ENCODE measurements around the gene ZNF584.
"Not testable (repeated sequence)": the region's sequence is repeated elsewhere in the genome, so short reads cannot be mapped to it uniquely, and the experiment has no call there.

Gene ZNF584

DNA sequence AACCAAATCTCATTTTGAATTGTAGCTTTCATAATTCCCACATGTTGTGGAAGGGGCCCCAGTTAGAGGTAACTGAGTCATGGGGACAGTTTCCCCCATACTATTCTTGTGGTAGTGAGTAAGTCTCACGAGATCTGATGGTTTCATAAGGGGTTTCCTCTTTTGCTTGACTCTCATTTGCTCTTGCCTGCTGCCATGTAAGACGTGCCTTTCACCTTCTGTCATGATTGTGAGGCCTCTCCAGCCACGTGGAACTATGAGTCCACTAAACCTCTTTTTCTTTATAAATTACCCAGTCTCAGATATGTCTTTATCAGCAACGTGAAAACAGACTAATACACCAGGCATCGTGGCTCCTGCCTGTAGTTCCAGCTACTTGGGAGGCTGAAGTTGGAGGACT lies 41.5 kb downstream of the ZNF584 start:
- not testable (repeated sequence) for H3K36me3 ChIP-seq (ENCODE audit: control insufficient read depth in 1 of 2, insufficient read depth in 2 of 2, low read length in 2 of 2); H2BK12ac ChIP-seq (ENCODE audit: low read length); H2BK120ac ChIP-seq (ENCODE audit: insufficient read depth, low read length, poor library complexity); H3K79me2 ChIP-seq (ENCODE audit: control insufficient read depth, insufficient read depth, low read length, poor library complexity); H2AK5ac ChIP-seq (ENCODE audit: low read length); DNase-seq; H4K12ac ChIP-seq (ENCODE audit: low read depth, low read length); H3K4me3 ChIP-seq (ENCODE audit: low read depth, low read length); H4K91ac ChIP-seq (ENCODE audit: low read depth, low read length); H3K9ac ChIP-seq (ENCODE audit: low read length); H3K27ac ChIP-seq (ENCODE audit: low read depth, low read length); H3K23ac ChIP-seq (ENCODE audit: low read length); H3K27me3 ChIP-seq (ENCODE audit: insufficient read depth, low read length); H3K4me1 ChIP-seq (ENCODE audit: control insufficient read depth in 1 of 2, insufficient read depth in 2 of 2, low read length in 2 of 2); H3K4ac ChIP-seq (ENCODE audit: low read depth, low read length); H3K18ac ChIP-seq (ENCODE audit: low read length); H2AFZ ChIP-seq (ENCODE audit: insufficient read depth, low read length, poor library complexity); H3K14ac ChIP-seq (ENCODE audit: low read length); H3K79me1 ChIP-seq (ENCODE audit: low read length); H2BK5ac ChIP-seq (ENCODE audit: low read depth, low read length, poor library complexity); H3K4me2 ChIP-seq (ENCODE audit: low read length); H3K9me3 ChIP-seq (ENCODE audit: insufficient read depth, low read depth, low read length); H4K8ac ChIP-seq (ENCODE audit: low read depth, low read length)
- no CpG with 5 or more reads among the region's 5 CpGs for WGBS (ENCODE audit: extremely low coverage, insufficient coverage, insufficient read length)

DNA sequence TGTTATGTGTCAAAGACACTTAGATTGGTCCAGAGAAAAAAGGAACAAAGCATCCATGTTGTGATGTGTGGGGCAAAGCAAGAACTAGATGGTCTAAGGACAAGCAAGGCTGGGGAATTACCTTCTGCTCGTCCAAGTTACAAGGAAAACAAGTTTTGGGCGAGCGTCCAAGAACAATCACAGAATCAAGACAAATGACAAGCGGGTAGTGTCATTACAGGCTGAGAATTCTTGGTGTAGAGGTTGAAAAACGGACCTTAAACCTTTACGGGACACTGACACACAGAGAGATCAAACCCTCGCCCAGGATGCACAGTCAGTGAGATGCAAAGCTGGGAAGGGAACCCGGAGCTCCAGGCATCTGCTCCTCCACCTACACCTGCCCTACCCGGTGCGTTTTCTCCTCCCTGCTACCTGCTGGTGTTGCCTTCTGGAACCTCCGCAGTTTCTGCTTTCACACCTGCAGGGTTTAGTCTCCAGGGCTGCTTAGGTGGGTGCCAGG lies 42.5 kb downstream of the ZNF584 start:
- Histone ChIP-seq H3K4me1 (ENCODE audit: control insufficient read depth in 1 of 2, insufficient read depth in 2 of 2, low read length in 2 of 2) (peaks cover 3% of the 10 kb centered on the region in 2 experiments), H2AK5ac (ENCODE audit: low read length) (no peak overlapping the region), H4K91ac (ENCODE audit: low read depth, low read length) (no peak overlapping the region), H3K23ac (ENCODE audit: low read length) (peak overlapping the region; percentile 61), H3K79me2 (ENCODE audit: control insufficient read depth, insufficient read depth, low read length, poor library complexity) (peaks cover 2% of the 10 kb centered on the region), H3K36me3 (ENCODE audit: control insufficient read depth in 1 of 2, insufficient read depth in 2 of 2, low read length in 2 of 2) (peaks cover 5 to 10% of the 10 kb centered on the region in 2 experiments), H3K4me2 (ENCODE audit: low read length) (peak overlapping the region; percentile 97), H3K4me3 (ENCODE audit: low read depth, low read length) (peak overlapping the region; percentile 63), H3K14ac (ENCODE audit: low read length) (no peak overlapping the region), H2AFZ (ENCODE audit: insufficient read depth, low read length, poor library complexity) (peak overlapping the region; percentile 58), H2BK12ac (ENCODE audit: low read length) (no peak overlapping the region), H3K4ac (ENCODE audit: low read depth, low read length) (no peak overlapping the region), H4K8ac (ENCODE audit: low read depth, low read length) (peak overlapping the region; percentile 8), H3K27ac (ENCODE audit: low read depth, low read length) (no peak overlapping the region), H3K79me1 (ENCODE audit: low read length) (peaks cover 2% of the 10 kb centered on the region), H3K18ac (ENCODE audit: low read length) (no peak overlapping the region), H3K27me3 (ENCODE audit: insufficient read depth, low read length) (no peaks in the 10 kb centered on the region), H4K12ac (ENCODE audit: low read depth, low read length) (no peak overlapping the region), H3K9ac (ENCODE audit: low read length) (peak overlapping the region; percentile 50), H3K9me3 (ENCODE audit: insufficient read depth, low read depth, low read length) (peaks cover 8% of the 10 kb centered on the region), H2BK120ac (ENCODE audit: insufficient read depth, low read length, poor library complexity) (no peak overlapping the region), H2BK5ac (ENCODE audit: low read depth, low read length, poor library complexity) (no peak overlapping the region)
- WGBS (ENCODE audit: extremely low coverage, insufficient coverage, insufficient read length), result no CpG with 5 or more reads among the region's 11 CpGs
- DNase-seq, result no peak

DNA sequence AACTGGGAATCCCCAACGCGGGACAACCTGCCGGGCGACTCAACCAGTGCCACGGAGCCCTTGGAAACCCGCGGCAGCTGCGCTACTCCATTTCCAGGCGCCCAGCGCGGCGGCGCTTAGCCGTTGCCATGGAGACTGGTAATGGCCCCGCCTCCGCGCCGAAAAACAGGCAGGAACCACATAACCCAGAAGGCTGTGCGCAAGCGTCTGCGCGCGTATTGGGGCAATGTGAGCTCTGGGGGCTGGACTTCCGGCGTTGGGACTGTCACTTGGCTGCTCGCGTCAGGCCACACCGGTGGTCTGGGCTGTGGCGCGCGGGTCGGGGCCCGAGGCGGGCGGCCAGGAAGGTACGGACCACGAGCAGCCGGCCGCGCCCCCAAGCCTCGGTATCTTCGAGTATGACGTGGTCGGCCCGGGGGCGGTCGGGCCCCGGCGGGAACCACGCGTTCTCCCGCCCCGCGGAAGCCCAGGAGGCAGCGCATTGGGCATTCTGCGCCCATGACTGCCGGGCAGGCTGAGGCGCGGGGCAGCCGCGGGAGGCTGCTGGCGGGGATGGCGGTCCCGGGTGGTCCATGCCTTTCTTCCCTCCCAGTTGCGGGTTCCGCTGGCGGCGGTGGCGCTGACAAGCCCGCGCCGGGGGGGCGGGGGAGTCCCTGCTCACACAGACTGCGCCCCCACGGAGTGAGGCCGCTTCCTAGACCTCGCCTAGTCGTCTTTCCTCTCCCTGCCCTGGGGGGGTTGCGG lies 43.1 kb downstream of the ZNF584 start, which contains the start of gene ZNF324B:
ZNF324B (plus strand) TSS at position 265 of the 744 bp plus-strand sequence. CDS start 2,080 bp downstream, outside the sequence.
- no peak within 1 kb of the TSS for H4K91ac ChIP-seq (ENCODE audit: low read depth, low read length)
- H3K14ac ChIP-seq (ENCODE audit: low read length), result peak within 1 kb of the TSS; percentile 21
- peak within 1 kb of the TSS; percentile 6 for H3K18ac ChIP-seq (ENCODE audit: low read length)
- no peak within 1 kb of the TSS for H2AK5ac ChIP-seq (ENCODE audit: low read length)
- peak within 1 kb of the TSS; percentile 61 for H3K23ac ChIP-seq (ENCODE audit: low read length)
- H3K4ac ChIP-seq (ENCODE audit: low read depth, low read length), result no peak within 1 kb of the TSS
- H3K79me2 ChIP-seq (ENCODE audit: control insufficient read depth, insufficient read depth, low read length, poor library complexity), result peaks cover 2% of the 10 kb centered on the region
- peaks cover 8% of the 10 kb centered on the region for H3K9me3 ChIP-seq (ENCODE audit: insufficient read depth, low read depth, low read length)
- H4K8ac ChIP-seq (ENCODE audit: low read depth, low read length), result peak within 1 kb of the TSS; percentile 71
- H3K79me1 ChIP-seq (ENCODE audit: low read length), result peaks cover 2% of the 10 kb centered on the region
- no peak within 1 kb of the TSS for H3K27ac ChIP-seq (ENCODE audit: low read depth, low read length)
- peak; percentile 97 to 99 for DNase-seq
- H3K4me1 ChIP-seq (ENCODE audit: control insufficient read depth in 1 of 2, insufficient read depth in 2 of 2, low read length in 2 of 2), result peaks cover 3% of the 10 kb centered on the region in 2 experiments
- H2BK5ac ChIP-seq (ENCODE audit: low read depth, low read length, poor library complexity), result no peak within 1 kb of the TSS
- WGBS (ENCODE audit: extremely low coverage, insufficient coverage, insufficient read length), result no CpG with 5 or more reads among the region's 79 CpGs
- peak within 1 kb of the TSS; percentile 87 for H3K4me3 ChIP-seq (ENCODE audit: low read depth, low read length)
- H3K9ac ChIP-seq (ENCODE audit: low read length), result peak within 1 kb of the TSS; percentile 67
- no peak within 1 kb of the TSS for H2BK120ac ChIP-seq (ENCODE audit: insufficient read depth, low read length, poor library complexity)
- no peak within 1 kb of the TSS for H2BK12ac ChIP-seq (ENCODE audit: low read length)
- peak within 1 kb of the TSS; percentile 28 for H4K12ac ChIP-seq (ENCODE audit: low read depth, low read length)
- H2AFZ ChIP-seq (ENCODE audit: insufficient read depth, low read length, poor library complexity), result peak within 1 kb of the TSS; percentile 82
- no peaks in the 10 kb centered on the region for H3K27me3 ChIP-seq (ENCODE audit: insufficient read depth, low read length)
- H3K36me3 ChIP-seq (ENCODE audit: control insufficient read depth in 1 of 2, insufficient read depth in 2 of 2, low read length in 2 of 2), result peaks cover 10 to 16% of the 10 kb centered on the region in 2 experiments
- peak within 1 kb of the TSS; percentile 97 for H3K4me2 ChIP-seq (ENCODE audit: low read length)

- H2BK120ac ChIP-seq (ENCODE audit: insufficient read depth, low read length, poor library complexity), result no peak overlapping the region
- H2AFZ ChIP-seq (ENCODE audit: insufficient read depth, low read length, poor library complexity), result no peak overlapping the region
- peaks cover 6% of the 10 kb centered on the region for H3K9me3 ChIP-seq (ENCODE audit: insufficient read depth, low read depth, low read length)
- H3K4me3 ChIP-seq (ENCODE audit: low read depth, low read length), result no peak overlapping the region
- no peak for DNase-seq
- H3K4me1 ChIP-seq (ENCODE audit: control insufficient read depth in 1 of 2, insufficient read depth in 2 of 2, low read length in 2 of 2), result peaks cover 3% of the 10 kb centered on the region in 2 experiments
- no peak overlapping the region for H2BK12ac ChIP-seq (ENCODE audit: low read length)
- no peak overlapping the region for H2AK5ac ChIP-seq (ENCODE audit: low read length)
- H3K4ac ChIP-seq (ENCODE audit: low read depth, low read length), result no peak overlapping the region
- H3K14ac ChIP-seq (ENCODE audit: low read length), result no peak overlapping the region
- no peak overlapping the region for H2BK5ac ChIP-seq (ENCODE audit: low read depth, low read length, poor library complexity)
- H4K12ac ChIP-seq (ENCODE audit: low read depth, low read length), result no peak overlapping the region
- H3K9ac ChIP-seq (ENCODE audit: low read length), result no peak overlapping the region
- H3K23ac ChIP-seq (ENCODE audit: low read length), result no peak overlapping the region
- no CpG with 5 or more reads among the region's 6 CpGs for WGBS (ENCODE audit: extremely low coverage, insufficient coverage, insufficient read length)
- H3K79me1 ChIP-seq (ENCODE audit: low read length), result peaks cover 2% of the 10 kb centered on the region
- H4K91ac ChIP-seq (ENCODE audit: low read depth, low read length), result no peak overlapping the region
- peaks cover 2% of the 10 kb centered on the region for H3K79me2 ChIP-seq (ENCODE audit: control insufficient read depth, insufficient read depth, low read length, poor library complexity)
- H3K4me2 ChIP-seq (ENCODE audit: low read length), result no peak overlapping the region
- H3K36me3 ChIP-seq (ENCODE audit: control insufficient read depth in 1 of 2, insufficient read depth in 2 of 2, low read length in 2 of 2), result peaks cover 16 to 23% of the 10 kb centered on the region in 2 experiments
- H3K27me3 ChIP-seq (ENCODE audit: insufficient read depth, low read length), result no peaks in the 10 kb centered on the region
- H3K18ac ChIP-seq (ENCODE audit: low read length), result no peak overlapping the region
- H3K27ac ChIP-seq (ENCODE audit: low read depth, low read length), result no peak overlapping the region
- H4K8ac ChIP-seq (ENCODE audit: low read depth, low read length), result no peak overlapping the region
These were observed 45.3 kb downstream of the ZNF584 start for GRCh38 chr19:58453743-58454142.
